HEK293 (cell line): Measurements from ENCODE around the gene DNASE1.
A peak's percentile ranks its signal among the peaks of the same experiment; 100 is the strongest.

Experiments used
- CTCF ChIA-PET: fragments of 350-600 bp; formaldehyde crosslinking; extraction: SDS; loops from one replicate; lab custom pipeline; 2021; ENCODE audit warnings: antibody characterized with exemption; lab: Yijun Ruan, JAX
- POLR2A ChIA-PET: fragments of 300-600 bp; formaldehyde crosslinking; extraction: SDS; loops from one replicate; lab custom pipeline; 2020; ENCODE audit warnings: antibody characterized with exemption, inconsistent platforms; lab: Yijun Ruan, JAX
- H3K27ac ChIP-seq: fragments of 200-500 bp; sonication (Bioruptor generic); 2 replicates; pipeline ENCODE4 v1.5.1; 2014; ENCODE audit warnings: low read depth, low read length, control low read depth, inconsistent platforms; ENCODE audit errors: extremely low read depth
- H3K36me3 ChIP-seq, 2 experiments: fragments of 200-500 bp in 1 of 2; sonication (Bioruptor generic) in 1 of 2; 1 replicate in 1 of 2; 2 replicates in 1 of 2; pipeline ENCODE4 v1.5.1; 2014 to 2017; ENCODE audit warnings: inconsistent platforms in 2 of 2, low read length in 2 of 2; ENCODE audit not compliant: control insufficient read depth in 2 of 2, insufficient read depth in 1 of 2
- H3K4me1 ChIP-seq: fragments of 200-500 bp; sonication (Bioruptor generic); 2 replicates; pipeline ENCODE4 v1.5.1; 2014; ENCODE audit warnings: mild to moderate bottlenecking, low read length, inconsistent platforms; ENCODE audit not compliant: control insufficient read depth, insufficient read depth
- H3K4me3 ChIP-seq: 2 replicates; pipeline ENCODE4 v1.5.1; 2011; ENCODE audit warnings: low read depth, mild to moderate bottlenecking, control low read depth, low read length, moderate library complexity
- H3K9me3 ChIP-seq: fragments of 200-500 bp; sonication (Bioruptor generic); 2 replicates; pipeline ENCODE4 v1.5.1; 2014; ENCODE audit warnings: low read depth, low read length, inconsistent platforms; ENCODE audit not compliant: control insufficient read depth, insufficient read depth
- BCL11A ChIP-seq: fragments of 450-650 bp; formaldehyde crosslinking; IDR thresholded peaks from 2 replicates; pipeline ENCODE4 v1.5.1; 2016; ENCODE audit warnings: low read depth, missing biosample characterization, missing genetic modification characterization
- KLF1 ChIP-seq: fragments of 450-650 bp; formaldehyde crosslinking; IDR thresholded peaks from 2 replicates; pipeline ENCODE4 v1.5.1; 2016; ENCODE audit warnings: missing biosample characterization, missing genetic modification characterization
- KLF8 ChIP-seq: fragments of 450-650 bp; formaldehyde crosslinking; IDR thresholded peaks from 2 replicates; pipeline ENCODE4 v1.5.1; 2016; ENCODE audit warnings: missing biosample characterization, missing genetic modification characterization
- KLF9 ChIP-seq: fragments of 450-650 bp; formaldehyde crosslinking; IDR thresholded peaks from 2 replicates; pipeline ENCODE4 v1.5.1; 2016; ENCODE audit warnings: missing biosample characterization, missing genetic modification characterization, low read depth
- MZF1 ChIP-seq: fragments of 450-650 bp; formaldehyde crosslinking; IDR thresholded peaks from 2 replicates; pipeline ENCODE4 v1.5.1; 2017; ENCODE audit warnings: missing biosample characterization, missing genetic modification characterization, borderline replicate concordance
- OSR2 ChIP-seq: fragments of 450-650 bp; formaldehyde crosslinking; IDR thresholded peaks from 2 replicates; pipeline ENCODE4 v1.5.1; 2016; ENCODE audit warnings: missing biosample characterization, missing genetic modification characterization
- SP2 ChIP-seq: fragments of 450-650 bp; formaldehyde crosslinking; IDR thresholded peaks from 2 replicates; pipeline ENCODE4 v1.5.1; 2016; ENCODE audit warnings: missing biosample characterization, missing genetic modification characterization
- ZBTB17 ChIP-seq: fragments of 450-650 bp; formaldehyde crosslinking; IDR thresholded peaks from 2 replicates; pipeline ENCODE4 v1.5.1; 2016; ENCODE audit warnings: missing biosample characterization, missing genetic modification characterization
- ZIC2 ChIP-seq: fragments of 450-650 bp; formaldehyde crosslinking; IDR thresholded peaks from 2 replicates; pipeline ENCODE4 v1.5.1; 2016; ENCODE audit warnings: missing biosample characterization, missing genetic modification characterization
- ZNF140 ChIP-seq: fragments of 450-650 bp; formaldehyde crosslinking; IDR thresholded peaks from 2 replicates; pipeline ENCODE4 v1.5.1; 2016; ENCODE audit warnings: missing biosample characterization, missing genetic modification characterization
- ZNF146 ChIP-seq: fragments of 450-650 bp; formaldehyde crosslinking; IDR thresholded peaks from 2 replicates; pipeline ENCODE4 v1.5.1; 2016; ENCODE audit warnings: missing biosample characterization, missing genetic modification characterization
- ZNF202 ChIP-seq: fragments of 450-650 bp; formaldehyde crosslinking; IDR thresholded peaks from 2 replicates; pipeline ENCODE4 v1.5.1; 2016; ENCODE audit warnings: missing biosample characterization, missing genetic modification characterization, borderline replicate concordance
- ZNF362 ChIP-seq: fragments of 450-650 bp; formaldehyde crosslinking; IDR thresholded peaks from 2 replicates; pipeline ENCODE4 v1.5.1; 2016; ENCODE audit warnings: missing biosample characterization, missing genetic modification characterization
- ZNF423 ChIP-seq: fragments of 450-650 bp; formaldehyde crosslinking; IDR thresholded peaks from 2 replicates; pipeline ENCODE4 v1.5.1; 2016; ENCODE audit warnings: missing biosample characterization, missing genetic modification characterization
- ZNF571 ChIP-seq: fragments of 450-650 bp; formaldehyde crosslinking; IDR thresholded peaks from 2 replicates; pipeline ENCODE4 v1.5.0; 2017; ENCODE audit warnings: missing biosample characterization, missing genetic modification characterization
- ZXDB ChIP-seq: fragments of 450-650 bp; formaldehyde crosslinking; IDR thresholded peaks from 2 replicates; pipeline ENCODE4 v1.5.1; 2016; ENCODE audit warnings: missing biosample characterization, missing genetic modification characterization
- TF ChIP-seq, protein P1 (sequence below): fragments of 450-650 bp; formaldehyde crosslinking; IDR thresholded peaks from 2 replicates; pipeline ENCODE4 v1.5.1; 2016; ENCODE audit warnings: missing biosample characterization, missing genetic modification characterization

Gene DNASE1

DNA sequence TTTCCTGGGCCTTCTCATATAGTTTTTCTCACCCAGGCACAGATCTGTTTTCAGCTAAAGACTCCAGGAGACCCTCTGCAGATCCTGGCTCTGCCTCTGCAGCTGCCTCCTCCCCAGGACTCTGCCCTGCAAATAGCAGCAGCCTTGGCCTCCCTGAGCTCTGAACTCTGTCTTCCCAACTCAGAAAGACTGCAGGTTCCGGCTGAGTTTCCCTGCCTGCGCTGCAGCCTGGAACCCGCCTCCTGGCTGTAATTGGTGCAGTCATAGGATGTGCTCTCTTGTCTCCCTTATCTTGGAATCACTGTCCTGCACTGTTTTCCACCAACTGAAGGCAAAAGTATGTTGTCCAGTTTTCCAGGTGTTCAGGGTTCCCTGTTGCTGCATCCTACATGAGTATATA lies 14.3 kb upstream of the DNASE1 start (continued):
- TF ChIP-seq ZNF571 (no peak), ZNF140 (tag by site-specific recombination) (no peak), KLF8 (tag by site-specific recombination) (no peak), BCL11A (tag by site-specific recombination) (no peak), ZBTB17 (tag by site-specific recombination) (no peak), ZNF362 (no peak), ZIC2 (tag by site-specific recombination) (no peak), SP2 (tag by site-specific recombination) (no peak), ZNF423 (no peak), ZXDB (tag by site-specific recombination) (no peak)
- TF ChIP-seq, protein P1, sequence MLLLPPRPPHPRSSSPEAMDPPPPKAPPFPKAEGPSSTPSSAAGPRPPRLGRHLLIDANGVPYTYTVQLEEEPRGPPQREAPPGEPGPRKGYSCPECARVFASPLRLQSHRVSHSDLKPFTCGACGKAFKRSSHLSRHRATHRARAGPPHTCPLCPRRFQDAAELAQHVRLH (tag by site-specific recombination) = no peak

DNA sequence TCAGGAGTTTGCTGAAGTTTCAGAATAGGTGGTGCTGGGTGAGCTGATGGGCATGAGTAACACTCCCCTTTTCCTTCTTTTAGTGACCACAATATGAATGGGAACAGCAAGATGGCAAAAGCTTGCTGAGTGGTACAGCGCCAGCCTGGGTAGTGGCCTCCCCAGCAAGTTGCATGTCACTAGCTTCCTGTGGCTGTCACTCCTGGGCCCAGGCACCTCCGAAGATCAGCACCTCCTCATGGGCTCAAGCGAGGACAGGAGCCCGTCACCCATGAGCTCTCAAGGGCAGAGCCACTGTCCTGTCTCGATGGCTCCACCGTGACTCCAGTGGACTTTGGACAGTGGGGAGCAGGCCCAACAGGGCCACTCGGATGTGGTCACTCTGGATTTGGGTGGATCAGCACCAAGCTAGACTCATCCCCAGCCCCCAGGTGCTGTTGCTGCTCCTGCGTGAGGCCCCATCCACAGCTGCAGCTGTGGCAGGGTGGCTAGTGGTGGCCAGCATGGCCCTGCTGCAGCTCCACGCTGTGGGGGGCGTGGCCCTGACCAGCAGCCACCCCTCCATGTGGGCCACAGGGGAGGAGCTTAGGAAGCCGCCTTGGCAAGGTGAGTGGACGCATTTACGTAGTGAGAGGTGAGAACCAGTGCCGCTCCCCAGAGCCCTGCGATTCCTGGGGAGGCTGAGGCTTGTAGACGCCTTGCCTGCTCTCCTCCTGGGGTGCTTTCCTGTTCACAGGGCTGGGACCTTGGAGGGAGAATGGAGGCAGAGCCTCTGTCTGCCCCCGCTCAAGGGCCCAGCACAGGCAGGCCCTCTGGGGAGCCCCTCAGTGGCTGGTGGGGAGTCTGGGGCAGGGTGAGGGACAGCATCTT lies 13.6 kb upstream of the DNASE1 start:
- Histone ChIP-seq H3K27ac (no peak overlapping the region), H3K4me1 (peaks cover 3% of the 10 kb centered on the region; the same call in 1 of the 2 replicates)

GRCh38 chr16:3641801-3642396 lies 12.6 kb upstream of the DNASE1 start:
- H3K27ac ChIP-seq = no peak overlapping the region
- peaks cover 13% of the 10 kb centered on the region for H3K4me1 ChIP-seq
- H3K9me3 ChIP-seq = no peaks in the 10 kb centered on the region
- H3K4me3 ChIP-seq = no peak overlapping the region
- TF ChIP-seq ZNF146 (tag by site-specific recombination) (no peak), KLF1 (tag by site-specific recombination) (0 out of 2 replicates have a peak, but pooled peaks have one; percentile 2), KLF8 (tag by site-specific recombination) (no peak)
- CTCF ChIA-PET = interaction anchor here (0.5 kb wide), 1 partner anchor 265 kb away, joined by 3 read pairs; no protein-coding TSS in a partner anchor
- POLR2A ChIA-PET = no interaction called here
- peaks cover 0 to 10% of the 10 kb centered on the region in 2 experiments; a peak in 2 of 3 replicates for H3K36me3 ChIP-seq

More for the DNA sequence above, 13.6 kb upstream of the DNASE1 start:
- no peaks in the 10 kb centered on the region for H3K9me3 ChIP-seq
- H3K36me3 ChIP-seq = peaks cover 0 to 10% of the 10 kb centered on the region in 2 experiments; a peak in 2 of 3 replicates
- H3K4me3 ChIP-seq = no peak overlapping the region
- ChIA-PET CTCF (no interaction called here), POLR2A (no interaction called here)
- TF ChIP-seq OSR2 (tag by site-specific recombination) (no peak), ZNF202 (tag by site-specific recombination) (no peak), MZF1 (tag by site-specific recombination) (no peak), KLF9 (tag by site-specific recombination) (peak; percentile 51; the same call in 1 of the 2 replicates)
